GM12875 (cell line): ENCODE data around the gene ANKRD7.

ENCODE experiments used
- H3K4me3 ChIP-seq: one replicate; pipeline ENCODE4 v1.5.1; 2011; ENCODE audit warnings: low read depth, low read length, control low read depth
- TF ChIP-seq, protein P1 (sequence below): IDR thresholded peaks from 2 replicates; pipeline ENCODE4 v1.5.1; 2011; ENCODE audit warnings: low read depth, mild to moderate bottlenecking, control low read depth, inconsistent platforms, low read length, moderate library complexity, borderline replicate concordance; ENCODE audit not compliant: insufficient read depth

Gene ANKRD7

DNA sequence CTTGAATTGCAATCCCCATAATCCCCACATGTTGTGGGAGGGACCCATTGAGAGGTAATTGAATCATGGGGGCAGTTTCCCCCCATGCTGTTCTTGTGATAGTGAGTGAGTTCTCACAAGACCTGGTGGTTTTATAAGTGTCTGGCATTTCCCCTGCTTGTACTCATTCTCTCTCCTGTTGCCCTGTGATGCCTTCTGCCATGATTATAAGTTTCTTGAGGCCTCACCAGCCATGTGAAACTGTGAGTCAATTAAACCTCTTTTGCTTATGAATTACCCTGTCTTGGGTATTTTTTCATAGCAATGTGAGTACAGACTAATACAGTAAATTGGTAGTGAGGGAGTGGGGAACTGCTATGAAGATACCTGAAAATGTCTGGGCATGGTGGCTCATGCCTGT is 65.0 kb downstream of the ANKRD7 start:
- H3K4me3 ChIP-seq = no peak overlapping the region
- TF ChIP-seq, protein P1, sequence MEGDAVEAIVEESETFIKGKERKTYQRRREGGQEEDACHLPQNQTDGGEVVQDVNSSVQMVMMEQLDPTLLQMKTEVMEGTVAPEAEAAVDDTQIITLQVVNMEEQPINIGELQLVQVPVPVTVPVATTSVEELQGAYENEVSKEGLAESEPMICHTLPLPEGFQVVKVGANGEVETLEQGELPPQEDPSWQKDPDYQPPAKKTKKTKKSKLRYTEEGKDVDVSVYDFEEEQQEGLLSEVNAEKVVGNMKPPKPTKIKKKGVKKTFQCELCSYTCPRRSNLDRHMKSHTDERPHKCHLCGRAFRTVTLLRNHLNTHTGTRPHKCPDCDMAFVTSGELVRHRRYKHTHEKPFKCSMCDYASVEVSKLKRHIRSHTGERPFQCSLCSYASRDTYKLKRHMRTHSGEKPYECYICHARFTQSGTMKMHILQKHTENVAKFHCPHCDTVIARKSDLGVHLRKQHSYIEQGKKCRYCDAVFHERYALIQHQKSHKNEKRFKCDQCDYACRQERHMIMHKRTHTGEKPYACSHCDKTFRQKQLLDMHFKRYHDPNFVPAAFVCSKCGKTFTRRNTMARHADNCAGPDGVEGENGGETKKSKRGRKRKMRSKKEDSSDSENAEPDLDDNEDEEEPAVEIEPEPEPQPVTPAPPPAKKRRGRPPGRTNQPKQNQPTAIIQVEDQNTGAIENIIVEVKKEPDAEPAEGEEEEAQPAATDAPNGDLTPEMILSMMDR = no peak
